PFSK-1 (cell line): ENCODE data around the gene ST7.

ENCODE experiments used
- FOXP2 ChIP-seq: optimal IDR thresholded peaks from 2 replicates; pipeline ENCODE3; 2011; ENCODE audit warnings: borderline replicate concordance, control low read depth, inconsistent platforms; ENCODE audit not compliant: insufficient read depth; ENCODE audit errors: extremely low read length, extremely low read depth
- SIN3A ChIP-seq: IDR thresholded peaks from 2 replicates; pipeline ENCODE4 v1.6.1; 2012; ENCODE audit warnings: mild to moderate bottlenecking, low read length, moderate library complexity, borderline replicate concordance; ENCODE audit not compliant: insufficient read depth

- no peak for TF ChIP-seq FOXP2
- no peak for TF ChIP-seq SIN3A
Measured at GRCh38 chr7:117076426-117076943, 123.2 kb downstream of the ST7 start.
